ENCODE measurements around the gene RPL5. TPM values are rescaled to one million over a fixed set of nuclear protein-coding genes. Genes with fewer than 3 reads are reported as not detected.

RPL5 gene
- total and polyA plus RNA-seq, 2 of the 4 experiments (the other 2 are of a cell fraction) = 1,406 to 1,679 TPM

- POLR2A ChIA-PET (ENCODE audit: unreplicated experiment) = no interaction called here
Measured at GRCh38 chr1:92859400-92860039, 27.7 kb downstream of the RPL5 start.

More at GRCh38 chr1:92859400-92860039, 27.7 kb downstream of the RPL5 start:
- in situ Hi-C loops (cut with MboI; ENCODE audit: low sequenced_read_pairs) (no loop called here), intact Hi-C loops (cut with micrococcal nuclease) (loop anchor here (1.0 kb wide), 3 partner anchors 101 to 203 kb away; no protein-coding TSS in a partner anchor), dilution Hi-C loops (cut with HindIII; ENCODE audit: low sequenced_read_pairs, unreplicated experiment) (no loop called here)
- no peaks in the 10 kb centered on the region; the same call in 1 of the 2 replicates for H3K9me3 ChIP-seq (ENCODE audit: control insufficient read depth, insufficient read depth, low read length)
- no peak for ATAC-seq (ENCODE audit: low read depth)
- H2BK15ac ChIP-seq (ENCODE audit: low read depth, low read length) = no peak overlapping the region
- H2BK5ac ChIP-seq (ENCODE audit: low read depth, low read length, poor library complexity, severe bottlenecking) = no peak overlapping the region
- peak overlapping the region; percentile 32; the same call in 1 of the 2 replicates for H2BK20ac ChIP-seq (ENCODE audit: low read depth, low read length)
- DNase-seq = no peak
- H3K18ac ChIP-seq (ENCODE audit: low read depth, low read length) = no peak overlapping the region
- no peak overlapping the region for H2BK120ac ChIP-seq (ENCODE audit: low read depth, low read length)
- CTCF ChIA-PET = interaction anchor here (0.6 to 2.8 kb wide), 14 partner anchors 10 to 945 kb away, joined by 3 to 29 read pairs (median 4); partner anchors contain the start of gene DIPK1A
- H4K20me1 ChIP-seq (ENCODE audit: insufficient read depth, low read length) = no peaks in the 10 kb centered on the region
- H2AK5ac ChIP-seq (ENCODE audit: low read depth, low read length) = peak overlapping the region; percentile 44; the same call in 1 of the 2 replicates
- H4K5ac ChIP-seq (ENCODE audit: low read depth, low read length) = no peak overlapping the region
- no CpG with 5 or more reads among the region's 7 CpGs for WGBS, 2 experiments (ENCODE audit: extremely low coverage in 2 of 2, insufficient read length in 1 of 2)
- no peak overlapping the region for H3K56ac ChIP-seq (ENCODE audit: extremely low read depth, insufficient read depth, low read length)
- no peaks in the 10 kb centered on the region for H3K27me3 ChIP-seq (ENCODE audit: control insufficient read depth, insufficient read depth, low read length)
- H3K4me3 ChIP-seq (ENCODE audit: insufficient read depth, low read depth, low read length) = no peak overlapping the region
- no peaks in the 10 kb centered on the region for H3K36me3 ChIP-seq (ENCODE audit: control insufficient read depth, insufficient read depth, low read length)
- no peak overlapping the region for H3K9ac ChIP-seq (ENCODE audit: low read depth, low read length)
- no peak overlapping the region for H4K8ac ChIP-seq (ENCODE audit: low read depth in 2 of 2, low read length in 2 of 2)
- no peak overlapping the region for H3K4me2 ChIP-seq (ENCODE audit: low read depth, low read length)
- H3K23ac ChIP-seq (ENCODE audit: low read depth, low read length) = no peak overlapping the region
- no peaks in the 10 kb centered on the region; a peak in 1 of 4 replicates for H3K79me1 ChIP-seq (ENCODE audit: low read depth in 1 of 2, low read length in 2 of 2)
- BruUV-seq (replicated peaks) = no TSS peak
- no peak overlapping the region for H3K4ac ChIP-seq (ENCODE audit: low read depth, low read length)
- H3K27ac ChIP-seq (ENCODE audit: insufficient read depth, low read length) = no peak overlapping the region
- no peak overlapping the region for H2AK9ac ChIP-seq (replicated peaks; ENCODE audit: low read depth, low read length, poor library complexity)
- H4K91ac ChIP-seq (ENCODE audit: insufficient read depth, low read depth, low read length) = no peak overlapping the region
- TF ChIP-seq, protein P1, sequence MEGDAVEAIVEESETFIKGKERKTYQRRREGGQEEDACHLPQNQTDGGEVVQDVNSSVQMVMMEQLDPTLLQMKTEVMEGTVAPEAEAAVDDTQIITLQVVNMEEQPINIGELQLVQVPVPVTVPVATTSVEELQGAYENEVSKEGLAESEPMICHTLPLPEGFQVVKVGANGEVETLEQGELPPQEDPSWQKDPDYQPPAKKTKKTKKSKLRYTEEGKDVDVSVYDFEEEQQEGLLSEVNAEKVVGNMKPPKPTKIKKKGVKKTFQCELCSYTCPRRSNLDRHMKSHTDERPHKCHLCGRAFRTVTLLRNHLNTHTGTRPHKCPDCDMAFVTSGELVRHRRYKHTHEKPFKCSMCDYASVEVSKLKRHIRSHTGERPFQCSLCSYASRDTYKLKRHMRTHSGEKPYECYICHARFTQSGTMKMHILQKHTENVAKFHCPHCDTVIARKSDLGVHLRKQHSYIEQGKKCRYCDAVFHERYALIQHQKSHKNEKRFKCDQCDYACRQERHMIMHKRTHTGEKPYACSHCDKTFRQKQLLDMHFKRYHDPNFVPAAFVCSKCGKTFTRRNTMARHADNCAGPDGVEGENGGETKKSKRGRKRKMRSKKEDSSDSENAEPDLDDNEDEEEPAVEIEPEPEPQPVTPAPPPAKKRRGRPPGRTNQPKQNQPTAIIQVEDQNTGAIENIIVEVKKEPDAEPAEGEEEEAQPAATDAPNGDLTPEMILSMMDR (conservative IDR thresholded peaks at IDR 0.05; ENCODE audit: low read depth, low read length) = no peak
- TF ChIP-seq USF2 (IDR thresholded peaks at IDR 0.05; ENCODE audit: low read depth, low read length) (no peak), FOS (IDR thresholded peaks at IDR 0.05; ENCODE audit: low read depth, low read length) (no peak), RFX5 (IDR thresholded peaks at IDR 0.05; ENCODE audit: low read depth, low read length) (no peak), SMC3 (IDR thresholded peaks at IDR 0.05; ENCODE audit: low read depth, low read length) (no peak), MAFK (IDR thresholded peaks at IDR 0.05; ENCODE audit: low read depth, low read length) (no peak), POLR2A (IDR thresholded peaks at IDR 0.05; ENCODE audit: low read depth, low read length) (no peak), RCOR1 (IDR thresholded peaks at IDR 0.05; ENCODE audit: insufficient replicate concordance, low read length) (no peak), MXI1 (IDR thresholded peaks at IDR 0.05; ENCODE audit: borderline replicate concordance, low read depth, low read length) (no peak)
- TF ChIP-seq, protein P2, sequence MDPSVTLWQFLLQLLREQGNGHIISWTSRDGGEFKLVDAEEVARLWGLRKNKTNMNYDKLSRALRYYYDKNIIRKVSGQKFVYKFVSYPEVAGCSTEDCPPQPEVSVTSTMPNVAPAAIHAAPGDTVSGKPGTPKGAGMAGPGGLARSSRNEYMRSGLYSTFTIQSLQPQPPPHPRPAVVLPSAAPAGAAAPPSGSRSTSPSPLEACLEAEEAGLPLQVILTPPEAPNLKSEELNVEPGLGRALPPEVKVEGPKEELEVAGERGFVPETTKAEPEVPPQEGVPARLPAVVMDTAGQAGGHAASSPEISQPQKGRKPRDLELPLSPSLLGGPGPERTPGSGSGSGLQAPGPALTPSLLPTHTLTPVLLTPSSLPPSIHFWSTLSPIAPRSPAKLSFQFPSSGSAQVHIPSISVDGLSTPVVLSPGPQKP (IDR thresholded peaks at IDR 0.05; ENCODE audit: borderline replicate concordance, low read depth, low read length) = no peak
- H3K14ac ChIP-seq (replicated peaks; ENCODE audit: low read depth, low read length) = no peak overlapping the region
- H2AFZ ChIP-seq (replicated peaks; ENCODE audit: low read length, poor library complexity) = no peak overlapping the region
- H3K9me1 ChIP-seq (ENCODE audit: insufficient read depth, low read length) = no peaks in the 10 kb centered on the region
- H3K4me1 ChIP-seq (ENCODE audit: control insufficient read depth, insufficient read depth, low read length) = no peaks in the 10 kb centered on the region

Data from IMR-90 (cell line).